ENCODE results near the gene ATP7A. TPM values are rescaled to one million over a fixed set of nuclear protein-coding genes. Genes with fewer than 3 reads are reported as not detected.

ATP7A gene
- total and polyA plus RNA-seq, 9 of the 15 experiments (the other 6 are each of a cell fraction or from before 2014, with no cell fraction given), result 7.8 to 22.7 (median 11.6) TPM

DNA sequence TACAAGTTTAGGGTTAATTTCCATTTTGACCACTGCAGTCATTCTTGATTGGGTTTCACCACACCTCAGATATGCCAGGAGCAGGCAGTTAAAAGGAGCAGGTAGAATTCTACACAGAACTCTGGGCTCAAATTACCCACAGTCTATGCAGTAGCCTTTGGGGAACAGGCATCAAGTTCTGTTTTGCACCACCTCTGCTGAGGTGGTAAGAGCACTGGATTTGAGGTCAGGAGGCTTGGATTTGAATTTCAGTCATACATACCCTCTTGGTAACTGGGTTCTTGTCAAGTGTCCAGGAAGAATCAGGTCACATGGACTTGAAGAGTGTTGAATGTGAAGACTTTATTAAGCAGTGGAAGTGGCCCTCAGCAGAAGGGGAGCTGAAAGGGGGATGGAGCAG, 153.2 kb downstream of the ATP7A start:
- intact Hi-C loops (cut with micrococcal nuclease), result no loop called here
- DNase-seq (ENCODE audit: extremely low read depth in 1 of 4, low spot score in 3 of 4) (no peak), FAIRE-seq (no peak), ATAC-seq (no peak)
- H3K4me2 ChIP-seq (ENCODE audit: insufficient read depth, low read length), result no peak overlapping the region
- ChIA-PET CTCF (ENCODE audit: low intra/inter-chr PET ratio) (no interaction called here), POLR2A (no interaction called here)
- H3K4me1 ChIP-seq (replicated peaks in 1 of 2; ENCODE audit: control insufficient read depth in 2 of 2, insufficient read depth in 2 of 2, low read length in 2 of 2), result no peaks in the 10 kb centered on the region
- no peak overlapping the region for H3K9ac ChIP-seq (ENCODE audit: insufficient read depth in 1 of 2, low read depth in 2 of 2, low read length in 2 of 2)
- no peaks in the 10 kb centered on the region for H3K9me1 ChIP-seq (ENCODE audit: control insufficient read depth, insufficient read depth, low read length)
- in situ Hi-C loops (cut with MboI), result no loop called here
- TF ChIP-seq RFX1 (IDR thresholded peaks at IDR 0.05), result no peak
- no peak for TF ChIP-seq HMGN3 (IDR thresholded peaks at IDR 0.05; ENCODE audit: borderline replicate concordance, extremely low read depth, insufficient read length, low read depth, low read length)
- TF ChIP-seq, protein P1, sequence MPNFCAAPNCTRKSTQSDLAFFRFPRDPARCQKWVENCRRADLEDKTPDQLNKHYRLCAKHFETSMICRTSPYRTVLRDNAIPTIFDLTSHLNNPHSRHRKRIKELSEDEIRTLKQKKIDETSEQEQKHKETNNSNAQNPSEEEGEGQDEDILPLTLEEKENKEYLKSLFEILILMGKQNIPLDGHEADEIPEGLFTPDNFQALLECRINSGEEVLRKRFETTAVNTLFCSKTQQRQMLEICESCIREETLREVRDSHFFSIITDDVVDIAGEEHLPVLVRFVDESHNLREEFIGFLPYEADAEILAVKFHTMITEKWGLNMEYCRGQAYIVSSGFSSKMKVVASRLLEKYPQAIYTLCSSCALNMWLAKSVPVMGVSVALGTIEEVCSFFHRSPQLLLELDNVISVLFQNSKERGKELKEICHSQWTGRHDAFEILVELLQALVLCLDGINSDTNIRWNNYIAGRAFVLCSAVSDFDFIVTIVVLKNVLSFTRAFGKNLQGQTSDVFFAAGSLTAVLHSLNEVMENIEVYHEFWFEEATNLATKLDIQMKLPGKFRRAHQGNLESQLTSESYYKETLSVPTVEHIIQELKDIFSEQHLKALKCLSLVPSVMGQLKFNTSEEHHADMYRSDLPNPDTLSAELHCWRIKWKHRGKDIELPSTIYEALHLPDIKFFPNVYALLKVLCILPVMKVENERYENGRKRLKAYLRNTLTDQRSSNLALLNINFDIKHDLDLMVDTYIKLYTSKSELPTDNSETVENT (CRISPR knock-in tag; IDR thresholded peaks at IDR 0.05), result no peak
- TF ChIP-seq CREB1 (IDR thresholded peaks at IDR 0.05), result no peak
- no peak for TF ChIP-seq CREB1 (CRISPR knock-in tag; IDR thresholded peaks at IDR 0.05)
- H3K27me3 ChIP-seq (ENCODE audit: control insufficient read depth in 2 of 2, insufficient read depth in 2 of 2, low read length in 2 of 2), result no peaks in the 10 kb centered on the region
- H3K9me3 ChIP-seq (replicated peaks; ENCODE audit: control insufficient read depth, insufficient read depth, low read depth, low read length), result no peaks in the 10 kb centered on the region
- no TSS peak for BruUV-seq (replicated peaks)
- H4K20me1 ChIP-seq (replicated peaks; ENCODE audit: control insufficient read depth, insufficient read depth, low read length), result no peaks in the 10 kb centered on the region
- no peak overlapping the region for H3K4me3 ChIP-seq
- H3K79me2 ChIP-seq (ENCODE audit: control insufficient read depth, insufficient read depth, low read length), result no peaks in the 10 kb centered on the region
- H2AFZ ChIP-seq (ENCODE audit: low read depth, low read length), result no peak overlapping the region
- H3K36me3 ChIP-seq (ENCODE audit: control insufficient read depth, insufficient read depth, low read length), result no peaks in the 10 kb centered on the region
- no peak overlapping the region for H3K27ac ChIP-seq (ENCODE audit: extremely low read depth, low read depth, low read length)

Measured in K562 (cell line).